ENCODE measurements around the gene UBE3D.
"Not testable (repeated sequence)": the region's sequence is repeated elsewhere in the genome, so short reads cannot be mapped to it uniquely, and the experiment has no call there.

The UBE3D gene

DNA sequence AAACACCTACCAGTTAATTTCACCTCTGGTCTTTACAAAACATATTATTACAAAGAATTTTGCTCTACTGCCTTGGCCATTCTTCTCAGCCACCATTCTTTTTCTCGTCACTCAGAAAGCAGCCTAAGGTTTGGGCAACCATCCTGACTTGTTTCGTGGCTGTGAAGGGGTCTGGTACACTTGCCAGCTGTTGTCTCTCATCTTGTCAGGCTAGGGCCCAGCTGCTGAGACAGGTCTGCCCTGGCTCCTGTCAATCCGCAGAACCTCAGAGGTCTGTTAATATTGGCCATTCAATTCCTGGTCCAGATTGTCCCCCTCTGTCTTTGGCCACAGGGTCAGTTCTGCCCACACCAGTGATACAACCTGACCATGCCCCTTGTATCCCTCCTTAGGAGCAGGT lies 197.7 kb downstream of the UBE3D start:
- DNase-seq, result no peak

DNA sequence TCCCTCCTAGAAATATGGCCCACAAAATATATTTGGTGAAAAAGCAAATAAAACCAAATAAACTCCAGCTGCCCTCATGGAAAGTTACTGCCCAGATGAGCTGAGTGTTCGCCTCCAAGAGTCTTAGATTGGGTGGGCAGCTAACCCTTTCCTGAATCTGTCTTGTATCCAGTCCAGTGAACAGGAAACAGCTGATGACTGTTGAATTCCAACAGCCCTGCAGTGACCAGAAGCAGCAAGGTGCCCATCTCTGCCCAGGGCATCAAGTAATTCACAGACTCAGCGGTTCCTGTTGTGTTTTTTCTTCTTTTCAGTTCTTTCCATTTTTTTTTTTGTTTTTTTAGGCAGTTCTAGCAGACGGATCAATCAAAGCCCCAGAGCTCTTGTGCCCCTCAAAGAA lies 199.2 kb downstream of the UBE3D start:
- no peak for DNase-seq

DNA sequence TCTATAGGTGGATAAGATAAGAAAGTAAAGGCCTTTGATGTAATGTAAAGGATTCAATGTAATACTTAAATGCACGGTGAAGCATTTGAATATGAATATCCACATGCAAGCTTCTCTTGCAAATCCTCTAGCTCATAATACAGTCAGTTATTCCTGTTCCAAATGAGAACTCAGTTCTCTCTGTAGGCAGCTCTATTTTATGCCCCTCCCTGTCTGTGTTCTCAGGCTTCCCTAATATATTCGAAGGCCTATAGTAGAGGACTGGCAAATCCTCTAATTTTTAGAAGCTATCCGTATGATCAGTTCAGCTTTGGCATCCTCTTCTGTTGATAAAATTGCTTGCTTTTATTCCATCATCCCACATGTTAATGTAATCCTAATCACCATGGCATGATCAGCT lies 200.2 kb downstream of the UBE3D start:
- no peak for DNase-seq

DNA sequence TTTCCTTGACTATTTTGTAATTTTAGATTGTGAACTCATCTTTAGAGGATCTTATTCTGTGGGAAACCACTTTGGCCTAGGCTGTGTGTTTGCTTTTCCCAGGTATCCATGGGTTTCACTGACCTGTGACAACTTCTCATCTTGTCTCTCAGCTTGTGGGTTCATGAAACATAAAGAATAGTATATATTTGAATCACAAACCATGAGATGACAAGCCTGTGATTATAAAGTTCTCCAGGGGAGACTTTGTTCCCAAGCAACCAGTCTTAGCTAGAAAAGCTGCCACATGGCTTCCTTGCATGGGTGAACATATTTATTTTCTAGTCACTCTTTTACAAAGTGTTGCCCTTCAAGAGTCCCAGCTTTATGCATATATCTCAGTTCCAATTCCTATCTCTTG lies 201.9 kb downstream of the UBE3D start:
- DNase-seq, result no peak

DNA sequence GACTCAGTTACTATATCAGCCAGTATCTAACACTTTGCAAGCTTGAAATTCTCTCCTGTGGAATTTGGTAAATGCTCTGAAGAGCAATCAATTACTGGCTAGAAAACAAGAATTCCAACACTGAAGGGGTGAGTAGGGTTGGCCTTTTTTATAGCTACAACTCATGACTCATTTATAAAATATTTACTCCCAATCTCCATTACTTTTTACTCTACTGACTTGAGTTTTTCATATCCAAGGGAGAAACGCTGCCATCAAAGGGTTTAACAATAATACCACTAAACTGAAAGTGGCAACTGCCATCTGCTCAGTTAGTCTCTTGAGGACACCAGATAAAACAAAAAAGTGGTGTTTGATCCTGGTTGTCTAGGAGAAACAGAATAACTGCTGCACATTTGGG lies 203.1 kb downstream of the UBE3D start:
- DNase-seq, result no peak

DNA sequence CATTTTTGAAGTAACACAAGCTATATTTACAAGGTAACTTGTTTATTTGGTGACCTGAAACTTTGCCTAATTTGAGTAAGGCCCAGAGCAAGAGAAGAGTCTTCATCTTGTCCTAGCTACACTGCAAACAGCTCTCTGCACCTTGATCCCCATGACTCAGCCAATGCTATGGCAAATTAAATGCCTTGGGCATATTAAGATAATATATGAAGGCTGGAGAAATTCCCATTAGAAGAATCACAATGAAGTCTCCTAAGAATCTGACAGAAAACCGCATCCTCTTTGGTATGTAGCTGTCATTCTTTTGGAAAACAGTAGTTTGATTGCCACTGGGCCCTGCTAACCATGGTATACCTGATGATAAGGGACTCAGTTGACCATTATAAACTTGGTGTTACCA lies 204.5 kb downstream of the UBE3D start:
- no peak for DNase-seq

DNA sequence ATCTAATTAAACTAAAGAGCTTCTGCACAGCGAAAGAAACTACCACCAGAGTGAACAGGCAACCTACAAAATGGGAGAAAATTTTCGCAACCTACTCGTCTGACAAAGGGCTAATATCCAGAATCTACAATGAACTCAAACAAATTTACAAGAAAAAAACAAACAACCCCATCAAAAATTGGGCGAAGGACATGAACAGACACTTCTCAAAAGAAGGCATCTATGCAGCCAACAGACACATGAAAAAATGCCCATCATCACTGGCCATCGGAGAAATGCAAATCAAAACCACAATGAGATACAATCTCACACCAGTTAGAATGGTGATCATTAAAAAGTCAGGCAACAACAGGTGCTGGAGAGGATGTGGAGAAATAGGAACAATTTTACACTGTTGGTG lies 209.6 kb downstream of the UBE3D start:
- DNase-seq, result not testable (repeated sequence)

DNA sequence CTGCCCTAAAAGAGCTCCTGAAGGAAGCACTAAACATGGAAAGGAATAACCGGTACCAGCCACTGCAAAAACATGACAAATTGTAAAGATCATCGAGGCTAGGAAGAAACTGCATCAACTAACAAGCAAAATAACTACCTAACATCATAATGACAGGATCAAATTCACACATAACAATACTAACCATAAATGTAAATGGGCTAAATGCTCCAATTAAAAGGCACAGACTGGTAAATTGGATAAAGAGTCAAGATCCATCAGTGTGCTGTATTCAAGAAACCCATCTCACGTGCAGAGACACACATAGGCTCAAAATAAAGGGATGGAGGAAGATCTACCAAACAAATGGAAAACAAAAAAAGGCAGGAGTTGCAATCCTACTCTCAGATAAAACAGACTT lies 212.7 kb downstream of the UBE3D start:
- not testable (repeated sequence) for DNase-seq

DNA sequence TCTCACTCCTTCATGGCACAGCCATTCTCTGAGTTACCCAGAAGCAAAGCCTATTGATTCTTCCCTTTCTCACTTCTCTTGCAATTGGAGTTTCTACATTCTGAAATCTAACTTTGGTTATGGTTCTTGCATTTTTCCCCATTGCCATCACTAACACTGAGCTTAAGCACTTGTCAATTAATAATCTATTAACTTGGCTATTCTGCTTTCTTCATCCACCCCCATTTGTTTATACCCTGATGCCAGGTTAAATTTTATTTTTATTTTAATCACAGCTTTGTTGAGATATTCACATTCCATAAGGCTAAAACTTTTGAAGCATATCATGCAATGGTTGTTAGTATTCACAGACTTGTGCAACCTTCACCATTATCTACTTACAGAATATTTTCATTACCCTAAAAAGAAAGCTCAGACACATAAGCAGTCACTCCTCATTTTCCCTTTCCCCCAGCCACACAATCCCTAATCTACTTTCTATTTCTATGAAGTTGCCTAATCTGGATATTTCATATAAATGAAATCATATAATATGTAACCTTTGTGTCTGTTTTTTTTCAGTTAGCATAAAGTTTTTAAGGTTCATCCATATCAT lies 222.3 kb downstream of the UBE3D start:
- DNase-seq, result no peak

DNA sequence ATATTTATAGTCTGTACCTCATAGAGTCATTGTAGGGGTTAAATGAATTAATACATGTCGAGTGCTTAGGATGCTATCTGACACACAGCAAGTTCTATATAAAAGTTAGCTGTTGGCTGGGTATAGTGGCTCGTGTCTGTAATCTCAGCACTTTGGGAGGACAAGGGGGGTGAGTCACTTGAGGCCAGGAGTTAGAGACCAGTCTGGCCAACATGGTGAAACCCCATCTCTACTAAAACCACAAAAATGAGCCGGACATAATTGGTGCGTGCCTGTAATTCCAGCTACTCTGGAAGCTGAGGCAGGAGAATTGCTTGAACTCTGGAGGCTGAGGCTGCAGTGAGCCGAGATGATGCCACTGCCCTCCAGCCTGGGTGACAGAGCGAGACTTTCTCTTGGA lies 222.9 kb downstream of the UBE3D start:
- no peak for DNase-seq
